ENCODE data around the gene SLC25A21.
"Not testable (repeated sequence)": the region's sequence is repeated elsewhere in the genome, so short reads cannot be mapped to it uniquely, and the experiment has no call there.

Gene SLC25A21

GRCh38 chr14:37083599-37083998 lies 88.8 kb downstream of the SLC25A21 start:
- no peak for DNase-seq

GRCh38 chr14:37082449-37082848 lies 90.0 kb downstream of the SLC25A21 start:
- no peak for DNase-seq

- DNase-seq, result no peak
These were observed 90.5 kb downstream of the SLC25A21 start for GRCh38 chr14:37081856-37082255.

- no peak for DNase-seq
These were observed 91.2 kb downstream of the SLC25A21 start for GRCh38 chr14:37081218-37081617.

GRCh38 chr14:37078131-37078530 lies 94.3 kb downstream of the SLC25A21 start:
- no peak for DNase-seq

- DNase-seq, result not testable (repeated sequence)
These were observed 98.1 kb downstream of the SLC25A21 start for GRCh38 chr14:37074320-37074719.

GRCh38 chr14:37063467-37064240 lies 108.8 kb downstream of the SLC25A21 start:
- DNase-seq, result no peak

- no peak for DNase-seq
These were observed 110.1 kb downstream of the SLC25A21 start for GRCh38 chr14:37062191-37062803.

- no peak for DNase-seq
These were observed 110.7 kb downstream of the SLC25A21 start for GRCh38 chr14:37061697-37062096.

GRCh38 chr14:37060496-37061260 lies 111.7 kb downstream of the SLC25A21 start:
- no peak for DNase-seq

GRCh38 chr14:37057776-37058175 lies 114.6 kb downstream of the SLC25A21 start:
- DNase-seq, result no peak

GRCh38 chr14:37056473-37056872 lies 115.9 kb downstream of the SLC25A21 start:
- DNase-seq, result no peak

- no peak for DNase-seq
These were observed 117.5 kb downstream of the SLC25A21 start for GRCh38 chr14:37054869-37055268.

- no peak for DNase-seq
These were observed 118.3 kb downstream of the SLC25A21 start for GRCh38 chr14:37054144-37054543.

- DNase-seq, result no peak
These were observed 120.7 kb downstream of the SLC25A21 start for GRCh38 chr14:37051680-37052079.

- DNase-seq, result no peak
These were observed 121.3 kb downstream of the SLC25A21 start for GRCh38 chr14:37051153-37051552.

GRCh38 chr14:37048666-37049071 lies 123.7 kb downstream of the SLC25A21 start:
- no peak for DNase-seq

- DNase-seq, result no peak
These were observed 124.4 kb downstream of the SLC25A21 start for GRCh38 chr14:37047996-37048395.

- no peak for DNase-seq
These were observed 125.2 kb downstream of the SLC25A21 start for GRCh38 chr14:37047226-37047625.

GRCh38 chr14:37046815-37047214 lies 125.6 kb downstream of the SLC25A21 start:
- DNase-seq, result no peak

GRCh38 chr14:37045340-37046061 lies 126.9 kb downstream of the SLC25A21 start:
- no peak for DNase-seq

- no peak for DNase-seq
These were observed 134.6 kb downstream of the SLC25A21 start for GRCh38 chr14:37037636-37038387.

Data from stimulated activated naive CD4-positive, alpha-beta T cell treated with Interleukin-2 at 50 U/mL for 16 hours (primary cell).